Stimulated activated CD4-positive, alpha-beta T cell treated with anti-CD3 and anti-CD28 coated beads, Interleukin-12 subunit alpha, Interleukin-12 subunit beta, amount 100 ng/mL, for 24 hours (primary cell): Measurements from ENCODE around the gene RAB28.

Experiments used
- DNase-seq, 2 experiments: peaks; one replicate each; pipeline ENCODE4 v3.0.0-alpha.2; 2020; ENCODE audit warnings: low read depth in 2 of 2

The RAB28 gene

GRCh38 chr4:13371048-13371447, 113.1 kb downstream of the RAB28 start:
- no peak for DNase-seq

DNA sequence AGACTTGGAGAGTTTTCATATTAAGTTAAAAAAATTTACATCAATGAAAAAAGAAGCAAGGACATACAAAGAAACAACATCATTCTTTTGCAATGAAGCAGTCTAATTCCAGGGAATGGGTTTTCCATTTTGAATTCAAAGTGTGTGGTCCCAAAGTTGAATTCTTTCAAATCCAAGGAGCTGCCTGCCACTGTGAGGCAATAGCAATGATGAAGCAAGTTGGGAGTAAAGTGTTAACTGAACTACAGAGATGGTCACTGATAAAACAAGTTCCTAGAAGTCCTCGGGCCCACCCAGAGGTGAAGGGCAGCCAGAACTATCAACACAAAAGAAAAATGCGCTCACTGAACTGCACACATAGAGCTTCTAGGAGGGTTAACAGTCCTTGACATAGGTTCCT, 115.9 kb downstream of the RAB28 start:
- no peak for DNase-seq

- DNase-seq = no peak
Measured at GRCh38 chr4:13367691-13368090, 116.4 kb downstream of the RAB28 start.

DNA sequence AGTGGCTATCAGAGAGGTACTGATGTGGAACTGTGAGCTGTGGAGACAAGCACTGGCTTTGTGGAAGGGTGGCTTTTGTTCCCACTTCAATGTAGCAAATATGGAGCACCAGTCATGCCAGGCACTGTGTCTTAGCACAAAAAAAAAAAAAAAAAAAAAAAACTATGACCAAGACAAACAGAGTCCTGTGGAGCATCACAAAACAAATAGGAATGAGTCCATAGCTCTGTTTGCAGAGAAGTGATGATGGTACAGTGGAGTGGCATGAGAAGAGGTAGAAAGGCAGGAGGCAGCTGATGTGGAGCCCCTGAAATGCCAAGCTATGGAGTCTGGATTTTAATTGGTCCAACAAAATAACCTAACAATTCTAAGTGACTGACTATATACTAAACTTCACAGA, 116.9 kb downstream of the RAB28 start:
- no peak for DNase-seq

DNA sequence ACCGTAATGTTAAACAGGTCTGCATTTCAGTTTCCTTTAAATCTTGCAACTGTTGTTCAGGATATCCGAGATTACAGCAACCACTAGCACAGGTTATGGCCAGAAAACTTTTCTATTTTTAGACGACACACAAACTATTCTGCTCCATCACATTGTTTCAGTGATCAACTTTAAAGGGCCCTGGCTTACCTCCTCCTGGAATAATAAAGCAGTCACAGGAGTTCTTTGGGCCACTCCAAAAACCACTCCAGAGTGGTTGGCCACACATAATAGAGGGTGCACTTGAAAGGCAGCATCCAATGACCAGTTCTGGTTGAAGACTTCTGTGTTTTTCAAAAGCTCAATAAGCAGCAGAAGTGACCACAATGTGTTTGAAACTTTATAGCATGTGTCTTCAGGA, 118.9 kb downstream of the RAB28 start:
- DNase-seq = no peak

DNA sequence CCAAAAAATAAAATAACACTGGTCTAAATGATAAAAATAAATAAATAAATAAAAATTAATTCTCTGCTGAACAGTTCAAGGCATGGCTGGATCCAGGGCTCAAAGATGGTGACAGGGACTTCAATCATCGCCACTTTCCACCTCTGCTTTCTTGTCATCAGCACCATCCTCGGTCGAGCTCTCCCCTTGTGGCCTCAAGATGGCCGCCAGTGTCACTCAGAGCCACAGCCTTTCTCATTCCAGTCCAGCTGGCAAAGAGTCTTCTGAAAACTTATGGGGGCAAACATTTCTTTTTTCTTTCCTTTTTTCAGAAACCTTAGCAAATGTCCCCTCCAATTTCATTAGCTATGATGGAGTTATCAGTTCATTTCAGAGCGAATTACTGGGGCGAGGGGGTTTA, 119.5 kb downstream of the RAB28 start:
- DNase-seq = no peak

GRCh38 chr4:13364172-13364571, 120.0 kb downstream of the RAB28 start:
- DNase-seq = no peak

DNA sequence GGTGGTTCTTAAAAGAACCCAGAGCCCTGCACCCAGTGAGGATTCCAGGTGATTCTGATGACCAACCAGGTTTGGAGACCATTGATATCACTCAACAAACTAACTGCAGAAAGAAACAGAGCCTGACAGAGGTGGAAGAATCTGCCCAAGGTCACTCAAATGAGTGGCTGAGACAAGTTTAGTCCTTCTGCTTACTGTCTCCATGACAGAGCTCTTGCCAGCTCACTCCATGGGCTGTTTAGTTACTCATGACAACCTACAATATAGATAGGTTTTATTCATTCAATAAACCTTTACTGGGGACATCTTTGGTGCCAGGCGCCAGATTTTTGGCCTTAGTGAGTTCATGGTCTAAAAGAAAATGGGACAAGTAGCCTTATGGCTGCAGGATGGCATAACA, 124.3 kb downstream of the RAB28 start:
- no peak for DNase-seq

GRCh38 chr4:13355111-13355880, 128.8 kb downstream of the RAB28 start:
- DNase-seq = no peak

DNA sequence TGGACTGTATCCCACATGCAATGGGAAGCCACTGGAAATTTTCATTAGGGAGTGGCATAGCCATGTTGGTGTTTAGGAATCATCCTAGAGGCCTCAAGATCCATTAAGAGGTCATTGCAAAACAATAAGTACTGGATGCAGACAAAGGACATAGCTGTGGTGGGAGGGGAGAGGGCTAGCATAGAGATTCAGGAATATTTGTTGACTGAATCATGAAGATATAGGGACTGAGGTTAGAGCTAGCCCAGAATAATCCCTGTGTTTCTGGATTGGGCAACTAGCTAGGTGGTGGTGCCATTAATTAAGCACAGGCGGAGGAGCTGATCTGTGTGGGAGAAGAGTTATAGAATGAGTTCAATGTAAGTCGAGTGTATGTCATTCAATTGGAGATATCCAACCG, 135.0 kb downstream of the RAB28 start:
- DNase-seq = no peak

DNA sequence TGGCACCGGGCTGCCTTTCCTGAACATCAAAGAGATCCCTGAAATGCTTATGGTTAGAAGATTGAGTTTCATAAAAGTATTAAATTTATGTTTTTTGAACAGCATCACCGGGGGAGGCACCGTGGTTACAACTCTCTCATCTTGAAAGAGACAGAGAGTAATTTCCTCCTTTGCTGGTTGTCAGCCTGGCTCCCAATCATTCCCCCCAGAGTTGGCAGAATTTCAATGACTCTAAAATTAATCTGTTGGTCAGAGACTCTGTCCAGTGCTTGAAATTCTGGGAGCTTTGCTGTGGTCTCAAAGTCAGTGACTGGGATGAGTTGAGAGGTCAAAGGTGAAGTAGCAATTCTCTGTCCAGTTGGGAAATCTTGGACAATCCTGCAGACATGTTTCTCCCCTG, 135.9 kb downstream of the RAB28 start:
- DNase-seq = no peak

- no peak for DNase-seq
Measured at GRCh38 chr4:13347517-13348125, 136.5 kb downstream of the RAB28 start.

DNA sequence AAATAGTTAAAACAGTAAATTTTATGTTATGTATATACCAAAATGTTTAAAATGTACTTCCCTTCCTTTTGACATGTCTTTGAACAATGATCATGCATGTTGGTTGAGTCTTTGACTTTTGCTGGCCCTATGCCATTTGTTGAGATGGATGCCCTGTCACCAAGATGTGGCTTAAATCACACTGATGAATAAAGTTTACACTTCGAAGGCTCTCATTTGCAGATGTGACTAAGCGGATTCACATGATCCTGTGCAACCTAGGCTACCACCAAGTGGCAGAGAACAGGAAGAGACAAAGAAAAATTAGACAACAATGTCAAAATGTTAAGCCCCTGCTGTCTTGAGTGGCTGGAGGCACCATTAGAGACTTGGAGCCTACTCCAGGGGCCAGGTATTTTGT, 139.9 kb downstream of the RAB28 start:
- DNase-seq = no peak

DNA sequence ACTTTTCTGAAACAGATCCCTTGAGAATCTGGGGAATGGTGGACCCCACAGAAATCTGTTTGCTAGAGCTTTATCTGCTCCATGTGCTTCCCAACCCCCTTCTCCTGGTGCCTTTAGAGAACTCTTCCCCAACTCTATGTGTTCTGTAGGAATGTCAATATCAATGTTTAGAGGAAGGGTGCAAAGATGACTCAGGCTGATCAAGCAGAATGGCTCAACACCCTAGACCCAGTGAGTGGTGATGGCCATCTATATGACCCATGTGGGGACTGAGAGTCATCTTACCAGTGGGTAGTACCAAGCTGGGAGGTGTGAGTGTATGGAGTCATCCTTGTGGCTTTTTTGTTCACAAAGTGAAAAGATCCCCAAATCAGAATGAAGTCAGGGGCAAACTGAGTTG, 143.5 kb downstream of the RAB28 start:
- DNase-seq = no peak

DNA sequence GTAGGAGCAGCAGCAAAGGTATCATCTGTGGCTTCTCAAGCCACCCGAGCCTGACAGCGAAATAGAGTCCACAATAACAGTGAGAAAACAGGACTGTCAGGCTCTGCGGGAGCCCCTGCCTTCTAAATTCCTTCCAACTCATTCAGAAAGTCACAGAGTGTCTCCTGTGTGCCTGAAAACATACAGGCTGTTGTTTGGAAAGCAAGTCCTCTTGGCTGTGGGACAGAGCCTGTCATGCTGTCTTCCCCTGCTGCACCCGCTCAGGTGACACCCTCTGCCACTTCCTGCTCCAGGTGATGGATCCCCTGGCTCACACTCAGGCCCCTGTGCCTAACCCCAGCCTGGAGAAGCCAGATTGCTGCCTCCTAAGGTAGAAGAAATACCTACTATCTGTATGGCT, 152.3 kb downstream of the RAB28 start:
- DNase-seq = no peak

DNA sequence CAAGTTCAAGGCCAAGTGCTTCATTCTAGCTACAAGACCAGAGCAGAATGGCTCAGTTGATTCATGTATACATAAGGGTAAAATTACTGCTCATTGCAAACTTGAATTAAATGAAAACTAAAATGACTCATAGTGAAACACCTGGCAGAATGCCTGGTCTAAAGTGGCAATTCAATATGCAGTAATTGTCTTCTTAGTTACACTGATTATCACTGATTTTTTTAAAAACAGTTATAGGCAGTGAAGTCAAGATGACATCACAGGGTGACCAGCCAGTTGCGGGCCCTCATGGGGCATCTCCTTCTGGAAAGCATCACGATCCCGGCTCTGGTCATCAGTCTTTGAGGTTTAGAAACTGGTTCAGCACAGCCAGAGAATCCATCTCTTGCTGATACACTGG, 154.2 kb downstream of the RAB28 start:
- DNase-seq = no peak

- DNase-seq = no peak
Measured at GRCh38 chr4:13329340-13329850, 154.7 kb downstream of the RAB28 start.

DNA sequence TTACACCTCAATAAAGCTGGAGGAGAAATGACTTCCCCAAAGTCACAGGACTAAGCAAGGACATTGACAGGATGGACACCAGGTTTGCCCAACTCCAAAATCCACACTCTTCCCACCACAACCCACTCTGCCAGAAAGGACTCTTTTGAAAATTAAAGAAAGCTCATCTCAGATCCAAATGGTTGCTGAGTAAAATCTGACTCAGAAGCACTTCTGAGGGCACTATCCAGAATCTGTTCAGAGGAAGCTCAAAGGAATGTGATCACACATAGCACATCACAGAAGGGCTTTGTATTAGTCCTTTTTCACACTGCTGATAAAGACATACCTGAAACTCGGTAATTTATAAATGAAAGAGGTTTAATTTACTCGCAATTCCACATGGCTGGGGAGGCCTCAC, 155.5 kb downstream of the RAB28 start:
- no peak for DNase-seq

DNA sequence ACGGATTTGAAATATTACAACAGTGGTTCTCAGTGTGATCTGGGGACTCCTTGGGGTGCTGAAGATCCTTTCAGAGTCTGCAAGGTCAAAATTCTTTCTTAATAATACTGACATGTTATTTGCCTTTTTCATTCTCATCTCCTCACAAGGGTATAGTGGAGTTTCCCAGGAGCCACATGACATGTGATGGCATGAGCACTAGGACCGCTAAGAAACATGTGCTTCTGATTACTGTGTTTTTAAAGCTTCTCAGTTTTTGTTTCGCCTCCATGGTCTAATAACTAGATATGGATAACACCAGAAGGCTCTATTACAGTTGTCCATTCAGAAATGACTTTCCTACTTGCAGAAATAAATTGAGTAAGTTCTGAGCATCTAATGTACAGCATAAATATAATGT, 156.1 kb downstream of the RAB28 start:
- DNase-seq = no peak

GRCh38 chr4:13325744-13326143, 158.4 kb downstream of the RAB28 start:
- DNase-seq = no peak

DNA sequence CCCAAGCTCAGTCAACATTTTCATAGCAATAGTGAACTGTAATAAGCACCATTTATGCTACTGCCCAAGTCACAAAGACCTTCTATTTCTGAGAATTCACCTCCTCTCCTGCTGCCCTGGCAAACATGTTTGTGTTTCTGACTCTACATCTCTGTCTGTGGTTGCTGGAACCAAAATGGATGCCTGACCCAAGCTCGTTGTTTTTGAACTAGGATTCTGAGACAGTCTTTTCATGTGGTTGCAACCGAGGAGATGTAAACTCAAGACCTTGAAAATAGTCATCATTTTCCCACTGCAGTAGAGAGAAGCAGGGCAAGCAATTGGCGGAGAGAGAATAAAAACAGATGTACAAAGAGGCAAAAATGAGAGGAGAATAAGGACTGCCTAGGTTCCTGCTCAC, 160.2 kb downstream of the RAB28 start:
- DNase-seq = no peak

- no peak for DNase-seq
Measured at GRCh38 chr4:13322681-13323101, 161.4 kb downstream of the RAB28 start.
